PFSK-1 (cell line): ENCODE measurements around the gene GGA3.

Source experiments
- FOXP2 ChIP-seq: optimal IDR thresholded peaks from 2 replicates; pipeline ENCODE3; 2011; ENCODE audit warnings: borderline replicate concordance, control low read depth, inconsistent platforms; ENCODE audit not compliant: insufficient read depth; ENCODE audit errors: extremely low read length, extremely low read depth
- POLR2AphosphoS5 ChIP-seq: IDR thresholded peaks from 2 replicates; pipeline ENCODE4 v1.6.1; 2012; ENCODE audit warnings: low read depth, mild to moderate bottlenecking, control low read depth, low read length, moderate library complexity
- SIN3A ChIP-seq: IDR thresholded peaks from 2 replicates; pipeline ENCODE4 v1.6.1; 2012; ENCODE audit warnings: mild to moderate bottlenecking, low read length, moderate library complexity, borderline replicate concordance; ENCODE audit not compliant: insufficient read depth
- TAF1 ChIP-seq: IDR thresholded peaks from 2 replicates; pipeline ENCODE4 v1.6.1; 2012; ENCODE audit warnings: low read length, control low read depth, borderline replicate concordance; ENCODE audit not compliant: insufficient read depth
- TF ChIP-seq, protein P1 (sequence below), 2 experiments: IDR thresholded peaks; 2 replicates each; pipeline versions ENCODE4 v1.6.1 to v1.8.0; 2011 to 2012; ENCODE audit warnings: low read depth in 2 of 2, low read length in 2 of 2, control low read depth in 1 of 2, inconsistent platforms in 1 of 2, mild to moderate bottlenecking in 1 of 2, moderate library complexity in 1 of 2; ENCODE audit not compliant: insufficient read depth in 1 of 2

The GGA3 gene

DNA sequence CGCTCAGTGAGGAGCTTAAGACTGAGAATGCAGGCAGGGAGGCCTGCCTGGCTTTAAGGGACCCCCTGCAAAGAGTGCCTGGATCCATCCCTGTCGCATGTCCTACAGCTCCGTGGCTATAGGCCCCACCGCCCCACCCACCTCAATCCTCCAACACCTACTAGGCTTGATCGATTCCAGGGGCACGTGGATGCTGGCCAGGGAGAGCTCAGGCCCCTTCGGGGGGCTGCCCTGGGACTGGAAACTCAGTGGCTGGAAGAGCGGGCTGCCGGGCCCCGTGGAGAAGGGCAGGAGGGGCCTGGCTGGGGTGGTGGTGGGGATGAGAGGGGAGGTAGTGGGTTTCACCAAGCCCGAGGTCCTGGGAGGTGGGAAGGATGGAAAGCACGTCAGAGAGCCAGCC, 22.2 kb downstream of the GGA3 start:
- TF ChIP-seq SIN3A (no peak), FOXP2 (no peak), TAF1 (no peak), POLR2AphosphoS5 (no peak; the same call in 1 of the 2 replicates)
- TF ChIP-seq, protein P1, sequence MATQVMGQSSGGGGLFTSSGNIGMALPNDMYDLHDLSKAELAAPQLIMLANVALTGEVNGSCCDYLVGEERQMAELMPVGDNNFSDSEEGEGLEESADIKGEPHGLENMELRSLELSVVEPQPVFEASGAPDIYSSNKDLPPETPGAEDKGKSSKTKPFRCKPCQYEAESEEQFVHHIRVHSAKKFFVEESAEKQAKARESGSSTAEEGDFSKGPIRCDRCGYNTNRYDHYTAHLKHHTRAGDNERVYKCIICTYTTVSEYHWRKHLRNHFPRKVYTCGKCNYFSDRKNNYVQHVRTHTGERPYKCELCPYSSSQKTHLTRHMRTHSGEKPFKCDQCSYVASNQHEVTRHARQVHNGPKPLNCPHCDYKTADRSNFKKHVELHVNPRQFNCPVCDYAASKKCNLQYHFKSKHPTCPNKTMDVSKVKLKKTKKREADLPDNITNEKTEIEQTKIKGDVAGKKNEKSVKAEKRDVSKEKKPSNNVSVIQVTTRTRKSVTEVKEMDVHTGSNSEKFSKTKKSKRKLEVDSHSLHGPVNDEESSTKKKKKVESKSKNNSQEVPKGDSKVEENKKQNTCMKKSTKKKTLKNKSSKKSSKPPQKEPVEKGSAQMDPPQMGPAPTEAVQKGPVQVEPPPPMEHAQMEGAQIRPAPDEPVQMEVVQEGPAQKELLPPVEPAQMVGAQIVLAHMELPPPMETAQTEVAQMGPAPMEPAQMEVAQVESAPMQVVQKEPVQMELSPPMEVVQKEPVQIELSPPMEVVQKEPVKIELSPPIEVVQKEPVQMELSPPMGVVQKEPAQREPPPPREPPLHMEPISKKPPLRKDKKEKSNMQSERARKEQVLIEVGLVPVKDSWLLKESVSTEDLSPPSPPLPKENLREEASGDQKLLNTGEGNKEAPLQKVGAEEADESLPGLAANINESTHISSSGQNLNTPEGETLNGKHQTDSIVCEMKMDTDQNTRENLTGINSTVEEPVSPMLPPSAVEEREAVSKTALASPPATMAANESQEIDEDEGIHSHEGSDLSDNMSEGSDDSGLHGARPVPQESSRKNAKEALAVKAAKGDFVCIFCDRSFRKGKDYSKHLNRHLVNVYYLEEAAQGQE (IDR thresholded peaks at IDR 0.05; ENCODE audit: insufficient read depth in 1 of 2, low read depth in 2 of 2, low read length in 2 of 2), result no peak

DNA sequence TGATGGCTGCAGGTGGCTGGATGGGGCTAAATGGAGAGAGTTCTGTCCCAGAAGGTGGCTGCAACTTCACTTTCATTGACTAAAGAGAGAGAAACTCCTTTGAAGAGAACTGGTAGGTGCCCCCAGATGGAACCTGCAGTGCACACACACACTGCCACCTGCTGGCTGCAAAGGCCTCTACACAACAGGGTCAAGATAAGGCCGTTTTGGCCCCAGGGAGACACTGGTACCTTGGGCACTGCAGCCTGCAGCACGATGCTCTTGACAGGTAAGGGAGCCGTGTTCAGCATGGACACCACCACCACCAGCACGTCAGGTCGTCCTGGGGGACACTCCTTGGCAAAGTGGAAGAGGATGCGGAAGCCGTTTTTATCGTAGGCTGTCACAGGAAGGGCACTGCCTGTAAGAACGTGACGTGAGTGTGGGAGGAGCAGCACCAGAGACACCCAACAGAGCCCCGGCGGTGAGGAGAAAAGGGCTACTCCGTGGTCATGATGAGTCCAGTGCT, 22.7 kb downstream of the GGA3 start:
- TF ChIP-seq POLR2AphosphoS5 (0 out of 2 replicates have a peak, but pooled peaks have one; percentile 6), TAF1 (no peak), SIN3A (no peak), FOXP2 (no peak)
- TF ChIP-seq, protein P1 (IDR thresholded peaks at IDR 0.05; ENCODE audit: insufficient read depth in 1 of 2, low read depth in 2 of 2, low read length in 2 of 2), result no peak

DNA sequence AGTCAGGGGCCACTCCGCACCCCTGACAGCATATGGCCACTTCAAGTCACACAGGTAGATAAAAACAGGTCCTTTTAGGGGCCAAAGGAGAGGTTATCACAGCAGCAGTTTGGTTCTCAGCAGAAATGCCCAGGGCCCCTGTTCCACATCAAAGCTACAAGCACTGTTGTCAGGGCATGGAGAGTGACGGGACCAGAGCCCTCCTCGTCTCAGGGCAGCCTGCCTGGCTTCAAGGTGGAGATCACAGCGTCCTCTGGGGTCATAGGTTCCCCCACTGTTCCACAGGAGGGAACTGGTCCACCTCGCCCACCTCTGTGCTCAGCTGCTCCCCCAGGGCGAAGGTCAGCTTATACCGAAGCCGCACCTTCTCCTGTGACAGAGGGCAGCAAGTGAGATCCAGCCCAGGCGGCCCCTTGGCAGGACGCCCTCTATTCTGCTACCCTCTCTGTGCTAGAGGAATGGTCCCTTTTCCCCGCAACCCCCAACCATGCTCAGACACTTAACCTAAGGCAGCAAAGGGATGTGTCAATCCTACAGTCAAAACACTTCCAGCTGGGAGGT, 23.3 kb downstream of the GGA3 start:
- TF ChIP-seq, protein P1 (IDR thresholded peaks at IDR 0.05; ENCODE audit: insufficient read depth in 1 of 2, low read depth in 2 of 2, low read length in 2 of 2), result no peak
- TF ChIP-seq POLR2AphosphoS5, result 0 out of 2 replicates have a peak, but pooled peaks have one; percentile 8

DNA sequence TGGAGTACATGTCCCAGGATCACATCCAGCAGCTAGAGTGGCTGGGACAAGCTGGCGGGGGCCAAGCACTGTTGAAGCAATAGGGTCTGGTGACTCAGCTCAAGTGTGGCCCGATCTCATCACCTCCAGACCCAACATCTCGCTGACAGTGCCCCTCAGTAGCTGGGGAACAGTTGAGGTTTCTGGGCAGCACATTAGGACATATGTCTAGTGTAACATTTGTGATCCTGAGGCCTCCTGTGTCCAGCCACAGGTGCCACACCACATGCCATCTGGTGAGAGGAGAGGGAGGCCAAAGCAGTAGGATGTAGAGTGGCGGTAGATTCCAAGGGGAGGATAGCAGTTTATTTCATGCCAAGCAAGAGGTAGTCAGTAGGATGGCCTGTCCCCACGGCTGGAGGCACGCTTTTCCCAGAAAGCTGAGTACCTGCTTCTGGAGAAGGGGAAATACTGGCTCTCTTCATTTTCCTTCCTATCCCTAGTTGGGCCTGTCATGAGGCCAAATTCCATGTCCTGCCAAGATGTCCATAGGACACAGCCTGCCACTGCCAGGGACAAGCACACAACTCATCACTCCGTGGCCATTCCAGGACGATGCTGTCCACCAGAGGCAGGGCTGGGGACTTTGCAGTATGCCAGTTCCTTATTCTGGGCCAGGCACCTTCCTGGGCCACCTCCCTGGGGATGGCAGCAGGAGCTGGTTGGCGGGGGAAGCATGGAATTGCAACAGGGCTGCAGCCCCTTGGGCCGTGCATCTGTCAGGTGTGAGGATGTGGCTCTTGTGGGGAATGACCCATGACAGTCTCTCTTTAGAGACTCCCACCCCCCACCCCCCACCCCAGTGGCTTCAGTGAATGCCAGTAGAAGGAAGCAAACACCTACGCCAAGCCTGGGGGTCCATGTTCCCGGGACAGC, 24.0 kb downstream of the GGA3 start:
- TF ChIP-seq POLR2AphosphoS5, result peak; percentile 24
- TF ChIP-seq, protein P1 (IDR thresholded peaks at IDR 0.05; ENCODE audit: insufficient read depth in 1 of 2, low read depth in 2 of 2, low read length in 2 of 2), result no peak
